Stimulated activated CD4-positive, alpha-beta T cell treated with anti-CD3 and anti-CD28 coated beads, Interleukin-12 subunit alpha, Interleukin-12 subunit beta, amount 100 ng/mL, for 24 hours (primary cell): ENCODE measurements around the gene FNIP1.
"Not testable (repeated sequence)": the region's sequence is repeated elsewhere in the genome, so short reads cannot be mapped to it uniquely, and the experiment has no call there.

Experiments
- DNase-seq, 2 experiments: peaks; one replicate each; pipeline ENCODE4 v3.0.0-alpha.2; 2020; ENCODE audit warnings: low read depth in 2 of 2

FNIP1 gene

DNA sequence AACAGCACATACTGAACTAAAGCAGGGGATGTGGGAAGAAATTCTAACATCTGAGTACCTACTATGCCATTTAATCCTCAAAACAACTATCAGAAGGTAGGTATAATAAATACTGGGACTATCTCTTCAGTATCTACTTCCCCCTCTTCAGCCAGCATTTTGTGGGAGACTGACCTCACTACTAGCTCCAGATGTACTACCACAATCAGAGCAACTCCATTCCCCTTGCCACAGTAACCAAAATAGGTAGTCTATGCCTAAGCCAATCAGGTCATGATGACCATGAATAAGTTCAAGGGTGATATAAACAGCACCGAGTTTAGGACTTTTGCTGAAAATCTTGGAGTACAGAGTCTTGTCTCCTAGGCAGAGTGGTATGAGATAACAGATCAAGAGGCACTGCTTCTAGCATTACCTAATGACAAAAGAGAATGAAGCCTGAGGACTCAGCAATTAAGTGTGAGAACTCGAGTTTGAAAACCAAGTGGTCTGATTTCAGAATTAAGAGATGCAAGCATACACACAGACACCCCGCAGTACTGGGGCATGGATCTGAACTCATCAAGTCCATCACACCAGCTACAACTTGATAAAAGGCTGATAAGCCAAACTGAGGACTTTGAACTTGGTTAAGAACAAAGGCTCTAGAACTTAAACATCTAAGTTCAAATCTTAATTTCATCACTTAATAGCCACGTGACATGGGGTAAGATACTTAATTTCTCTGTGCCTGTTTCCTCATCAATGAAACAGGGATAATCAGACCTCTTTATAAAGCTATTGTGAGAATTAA, 9.7 kb downstream of the FNIP1 start:
- no peak for DNase-seq

DNA sequence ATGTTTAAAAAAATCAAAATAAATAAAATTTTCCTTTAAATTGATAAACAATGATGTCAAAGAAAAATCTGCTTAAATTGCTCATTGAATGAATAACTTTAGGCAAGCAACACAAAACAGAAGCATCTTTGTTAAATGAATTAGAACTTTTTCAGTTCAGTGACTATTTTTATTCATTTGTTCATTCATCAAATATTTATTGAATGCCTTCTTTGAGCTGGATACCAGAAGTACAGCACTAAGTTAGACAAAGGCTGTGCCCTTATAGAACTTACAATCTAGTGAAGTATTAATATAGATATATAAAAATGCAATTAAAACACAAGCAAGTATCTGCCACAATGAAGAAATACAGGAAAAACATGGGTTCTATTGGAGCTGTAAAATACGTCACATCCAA, 10.8 kb downstream of the FNIP1 start:
- DNase-seq, result no peak

- no peak for DNase-seq
Observed at GRCh38 chr5:131783874-131784273, 12.9 kb downstream of the FNIP1 start.

- no peak for DNase-seq
Observed at GRCh38 chr5:131783357-131783756, 13.5 kb downstream of the FNIP1 start.

DNA sequence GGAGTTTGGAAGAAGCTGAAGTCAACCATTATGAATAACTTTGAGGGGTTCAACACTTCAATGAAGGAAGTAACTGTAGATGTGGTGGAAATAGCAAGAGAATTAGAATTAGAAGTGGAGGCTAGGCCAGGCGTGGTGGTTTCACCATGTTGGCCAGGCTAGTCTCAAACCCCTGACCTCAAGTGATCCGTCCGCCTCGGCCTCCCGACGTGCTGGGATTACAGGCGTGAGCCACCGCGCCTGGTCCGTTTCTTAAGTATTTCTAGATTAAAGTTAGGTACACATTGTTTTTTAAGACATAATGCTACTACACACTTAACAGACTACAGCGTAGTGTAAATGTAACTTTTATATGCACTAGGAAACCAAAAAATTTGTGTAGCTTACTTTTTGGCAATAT, 14.1 kb downstream of the FNIP1 start:
- no peak for DNase-seq

DNA sequence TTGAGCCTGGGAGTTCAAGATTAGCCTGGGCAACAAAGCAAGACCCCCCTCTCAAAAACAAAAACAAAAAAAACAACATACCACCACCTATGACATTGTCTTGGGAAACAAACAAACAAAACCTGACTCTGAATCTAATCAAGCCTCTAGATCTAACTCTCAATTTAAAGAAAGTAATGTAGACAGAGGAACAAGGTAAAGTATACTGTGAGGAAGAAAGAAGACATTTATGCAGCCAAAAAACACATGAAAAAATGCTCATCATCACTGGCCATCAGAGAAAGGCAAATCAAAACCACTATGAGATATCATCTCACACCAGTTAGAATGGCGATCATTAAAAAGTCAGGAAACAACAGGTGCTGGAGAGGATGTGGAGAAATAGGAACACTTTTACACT, 18.7 kb downstream of the FNIP1 start:
- DNase-seq, result not testable (repeated sequence)

- no peak for DNase-seq
Observed at GRCh38 chr5:131776450-131776849, 20.4 kb downstream of the FNIP1 start.

DNA sequence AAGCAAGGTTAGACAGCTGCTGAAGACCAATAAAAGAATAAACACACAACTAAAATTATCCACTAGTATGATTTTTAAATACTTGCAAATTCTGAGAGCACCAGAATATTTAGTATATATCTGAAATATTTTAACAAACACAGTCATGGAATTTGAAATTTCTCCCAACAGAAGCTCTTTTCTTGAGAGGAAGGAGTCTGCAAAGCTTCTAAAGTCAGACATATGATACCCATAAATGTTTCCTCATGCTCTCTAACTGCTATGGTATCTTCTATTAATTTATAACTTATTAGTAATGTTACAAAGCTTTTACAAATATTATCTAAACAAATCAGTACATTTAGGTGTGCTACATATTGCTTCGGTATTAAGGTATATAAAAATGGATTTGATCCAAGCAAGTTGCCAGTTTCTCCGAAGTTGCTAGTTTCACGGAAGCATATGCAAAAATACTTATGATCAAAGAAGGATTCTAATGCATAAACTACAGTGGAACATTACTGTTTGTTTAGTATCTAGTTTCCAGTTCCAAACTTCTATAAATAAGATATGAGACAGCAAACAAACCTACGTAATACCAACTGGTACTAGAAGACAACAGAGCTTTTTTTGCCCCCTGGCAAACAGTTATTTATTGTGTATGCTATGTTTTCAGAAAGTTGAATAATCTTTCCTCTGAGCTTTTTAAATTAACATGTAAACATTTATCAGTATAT, 22.0 kb downstream of the FNIP1 start:
- no peak for DNase-seq

- DNase-seq, result no peak
Observed at GRCh38 chr5:131773805-131774204, 23.0 kb downstream of the FNIP1 start.

- no peak for DNase-seq
Observed at GRCh38 chr5:131771692-131772091, 25.1 kb downstream of the FNIP1 start.

DNA sequence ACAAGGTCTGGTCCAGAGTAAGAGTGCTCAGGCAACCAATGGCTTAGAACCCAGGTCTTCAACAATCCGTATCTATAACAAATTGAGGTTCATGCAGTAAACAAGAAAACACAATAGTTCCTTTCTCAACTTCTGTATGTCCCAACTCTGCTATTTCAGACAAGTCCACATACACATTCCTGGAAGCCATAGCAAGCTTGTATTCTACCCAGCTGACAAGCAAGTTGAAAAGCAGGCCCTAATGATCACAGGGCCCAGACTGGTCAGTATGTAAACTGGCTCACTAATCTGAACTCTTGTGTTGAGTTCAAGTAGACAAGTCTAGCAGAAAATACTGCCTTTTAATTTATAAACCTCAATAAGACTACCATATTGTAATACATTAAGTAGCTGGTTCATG, 26.9 kb downstream of the FNIP1 start:
- no peak for DNase-seq

DNA sequence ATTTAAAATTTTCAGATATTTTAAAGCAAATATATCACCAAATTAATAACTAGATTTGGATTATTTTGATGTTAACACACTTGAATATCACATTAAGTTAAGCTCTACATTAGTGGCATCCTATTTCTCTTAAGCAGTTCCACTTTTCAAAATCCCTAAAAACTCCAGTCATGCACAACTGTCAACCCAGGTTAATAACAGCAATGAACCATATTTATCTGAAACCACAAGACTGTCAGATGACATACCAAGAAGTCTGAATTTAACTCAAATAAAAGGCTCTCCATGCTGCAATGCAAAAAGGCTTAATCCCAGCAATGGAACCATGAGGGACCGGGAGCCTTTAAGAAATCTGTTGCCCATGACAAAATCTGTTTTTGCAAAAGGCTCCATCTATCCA, 27.5 kb downstream of the FNIP1 start:
- DNase-seq, result no peak

DNA sequence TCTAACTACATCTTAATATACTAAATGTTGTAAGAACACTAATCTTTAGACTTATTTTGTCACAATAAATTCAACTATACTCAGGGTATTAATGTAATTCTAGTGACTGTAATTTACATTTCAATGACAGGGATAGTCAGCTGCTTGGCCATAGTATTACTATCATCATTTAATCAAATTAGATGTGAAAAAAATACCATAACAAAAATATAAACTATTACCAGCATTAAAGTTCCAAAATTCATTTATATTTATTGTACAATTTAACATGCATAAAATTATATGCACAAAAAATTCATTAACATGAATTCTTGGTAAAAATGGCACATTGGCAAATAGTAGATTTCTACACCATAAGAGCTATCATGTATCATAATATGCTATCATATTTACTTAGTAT, 28.9 kb downstream of the FNIP1 start:
- no peak for DNase-seq

GRCh38 chr5:131766689-131767088, 30.1 kb downstream of the FNIP1 start:
- no peak for DNase-seq

GRCh38 chr5:131765261-131765660, 31.6 kb downstream of the FNIP1 start:
- DNase-seq, result no peak

GRCh38 chr5:131763968-131764367, 32.8 kb downstream of the FNIP1 start:
- no peak for DNase-seq

DNA sequence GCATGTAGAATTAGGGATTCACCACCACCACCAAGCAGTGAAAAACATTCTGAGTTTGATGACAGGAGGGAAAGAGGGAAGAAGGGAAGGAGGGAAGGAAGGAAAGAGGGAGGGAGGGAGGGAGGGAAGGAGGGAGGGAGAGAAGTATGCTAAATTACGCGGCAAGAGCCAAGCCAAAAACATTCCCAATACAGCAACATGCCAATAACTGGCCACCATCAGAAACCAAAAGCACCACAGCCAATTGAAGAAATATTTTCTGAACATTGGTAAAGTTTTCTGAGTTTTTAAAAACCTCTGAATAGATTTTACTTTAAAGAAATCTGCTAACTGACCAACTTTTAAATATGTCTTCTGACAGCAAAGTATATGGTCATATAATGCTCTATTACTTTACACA, 36.0 kb downstream of the FNIP1 start:
- DNase-seq, result no peak

GRCh38 chr5:131759704-131760103, 37.1 kb downstream of the FNIP1 start:
- no peak for DNase-seq

DNA sequence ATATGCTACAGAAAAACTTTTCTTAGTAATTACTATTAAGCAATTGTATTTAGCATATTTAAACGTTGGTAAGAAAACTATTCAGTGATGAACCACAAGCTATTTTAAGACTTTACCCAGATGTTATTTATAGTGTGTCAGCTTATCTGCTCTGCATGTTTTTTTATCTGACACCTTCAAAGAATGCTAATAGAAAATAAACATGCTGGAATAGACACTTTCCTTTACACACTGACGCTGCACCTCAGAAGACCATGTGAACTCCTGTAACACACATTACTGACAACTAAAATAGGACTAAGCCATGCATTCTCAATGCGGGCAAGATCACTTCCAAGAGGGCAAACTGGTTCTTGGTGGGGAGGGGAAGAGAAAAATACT, 38.3 kb downstream of the FNIP1 start:
- no peak for DNase-seq

GRCh38 chr5:131757830-131758519, 38.8 kb downstream of the FNIP1 start:
- DNase-seq, result no peak

- no peak for DNase-seq
Observed at GRCh38 chr5:131756942-131757341, 39.9 kb downstream of the FNIP1 start.

DNA sequence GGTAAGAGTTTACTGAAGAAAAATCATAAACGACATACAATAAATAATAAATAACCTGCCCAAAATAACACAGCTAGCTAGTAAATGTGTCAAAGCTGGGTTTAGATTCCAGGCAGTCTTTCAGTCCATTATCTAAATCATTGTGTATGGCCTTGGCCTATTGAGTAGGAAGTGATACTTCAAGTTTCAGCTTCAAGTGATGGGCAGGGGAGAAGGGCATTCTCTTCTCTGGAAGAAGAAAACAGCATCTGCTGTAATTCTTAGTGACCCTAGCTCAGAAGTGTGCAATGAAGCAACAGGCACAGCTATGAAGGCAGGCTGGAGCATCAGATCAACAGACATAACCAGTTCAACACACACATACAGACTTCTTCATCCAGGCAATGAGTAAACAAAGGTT, 42.5 kb downstream of the FNIP1 start:
- DNase-seq, result no peak

GRCh38 chr5:131751506-131751905, 45.3 kb downstream of the FNIP1 start:
- DNase-seq, result no peak
